T1000 (cell line): ENCODE data around the gene PJVK.

Experiments used
- DNase-seq: peaks from one replicate; lab custom pipeline; 2025; ENCODE audit warnings: mixed read lengths; lab: John Stamatoyannopoulos, UW

PJVK gene

DNA sequence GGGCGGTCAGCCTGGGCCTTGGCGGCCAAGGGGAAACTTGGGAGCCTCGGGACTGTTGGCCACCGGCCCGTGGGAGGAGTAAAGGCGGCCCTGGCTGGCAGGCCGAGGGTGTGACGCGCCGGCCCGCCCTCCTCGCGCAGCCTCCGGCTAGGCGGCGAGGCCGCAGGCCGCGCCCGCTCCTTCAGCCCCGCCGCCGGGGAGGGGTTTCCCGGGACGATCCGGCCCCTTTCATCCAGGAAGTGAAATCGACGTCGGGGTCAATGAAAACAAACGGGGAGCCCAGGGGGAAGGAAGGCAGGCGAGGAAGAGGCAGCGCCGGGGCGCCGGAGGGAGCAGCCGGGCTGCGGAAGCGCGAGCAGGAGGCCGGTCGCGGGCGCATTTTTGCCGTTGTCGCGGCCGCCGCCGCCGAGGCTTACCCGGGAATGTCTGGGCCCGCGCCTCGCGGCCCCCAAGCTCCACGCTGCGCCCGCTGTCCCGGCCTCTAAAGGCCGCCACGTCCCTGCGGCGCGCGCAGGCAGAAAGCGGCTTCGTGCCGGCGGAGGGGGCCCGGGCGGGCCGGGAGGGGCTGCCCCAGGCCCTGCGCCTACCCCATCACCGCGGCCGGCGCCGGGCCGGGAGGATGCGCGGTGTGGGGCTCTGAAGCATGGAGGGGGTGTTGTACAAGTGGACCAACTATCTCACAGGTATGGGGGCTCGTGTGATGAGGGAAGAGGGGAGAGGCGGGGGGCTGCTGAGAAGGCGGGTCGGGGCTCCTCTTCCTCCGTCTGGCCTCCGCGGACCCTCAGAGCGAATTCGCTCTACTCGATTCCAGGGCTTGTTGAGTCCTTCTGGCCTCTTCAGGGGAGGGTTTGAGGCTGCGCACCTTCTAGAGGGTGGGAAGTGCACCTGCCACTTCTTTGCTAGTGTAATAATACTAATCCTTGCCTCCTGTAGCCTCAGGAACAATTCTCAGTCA is 29.3 kb downstream of the PJVK start, which contains the start of gene PLEKHA3:
Gene PLEKHA3 (plus strand): TSS at position 231 of the 955 bp plus-strand sequence. CDS start 413 bp downstream, at position 644.
- DNase-seq, result peak; percentile 96

DNA sequence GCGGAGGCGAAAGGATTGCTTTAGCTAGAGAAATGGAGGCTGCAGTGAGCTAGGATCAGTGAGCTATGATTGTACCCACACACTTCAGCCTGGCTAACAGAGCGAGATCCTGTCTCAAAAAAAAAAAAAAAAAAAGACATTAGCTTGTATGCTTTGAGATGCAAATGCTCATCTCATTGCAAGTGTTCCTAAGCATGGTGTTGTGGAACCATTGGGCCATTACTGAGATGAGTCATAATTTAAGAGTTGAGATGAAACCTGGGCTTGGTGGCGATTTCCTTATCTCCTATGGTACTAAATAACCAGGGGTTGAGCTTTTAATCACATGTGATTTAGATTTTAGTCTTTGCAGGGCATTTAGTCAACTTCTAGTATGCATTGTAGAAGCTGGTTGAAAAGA is 31.3 kb downstream of the PJVK start:
- no peak for DNase-seq

DNA sequence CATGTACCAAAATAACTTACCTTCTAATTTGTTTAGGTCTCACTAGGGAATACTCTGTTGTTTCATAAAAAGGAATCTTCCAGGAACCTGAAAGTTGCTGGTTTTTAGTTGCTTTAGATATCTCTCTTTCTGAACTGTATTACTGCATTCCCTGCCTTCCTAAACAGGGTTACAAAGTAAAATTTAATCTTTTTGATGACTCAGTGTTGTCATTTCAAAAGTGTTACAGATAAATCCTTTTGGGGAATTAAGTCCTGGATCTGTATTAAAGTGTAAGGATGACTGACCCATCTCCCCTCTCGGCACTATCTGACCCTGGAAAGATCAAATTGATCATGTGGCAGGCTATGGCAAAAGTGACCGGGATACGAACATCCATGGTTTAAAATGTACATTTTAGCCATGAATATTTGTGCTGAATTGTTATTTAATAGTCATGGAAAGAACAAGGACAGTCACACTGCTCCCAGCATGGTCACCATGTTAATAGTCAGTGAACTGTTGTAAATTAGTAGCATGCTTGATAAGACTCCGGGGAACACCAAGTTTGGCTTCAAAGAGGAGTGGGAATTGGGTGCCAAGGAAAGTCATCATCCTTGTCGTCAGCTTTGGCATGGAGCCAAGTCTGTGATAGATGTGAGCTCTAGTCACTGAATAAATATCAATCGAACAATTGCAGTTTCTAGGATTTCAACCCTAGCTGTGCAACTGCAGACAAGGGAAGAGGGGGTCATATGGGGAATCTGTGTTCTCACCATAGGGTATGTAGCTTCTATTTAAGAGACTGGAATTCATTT is 33.3 kb downstream of the PJVK start:
- DNase-seq, result no peak

GRCh38 chr2:178485356-178485755 is 34.2 kb downstream of the PJVK start:
- DNase-seq, result no peak

DNA sequence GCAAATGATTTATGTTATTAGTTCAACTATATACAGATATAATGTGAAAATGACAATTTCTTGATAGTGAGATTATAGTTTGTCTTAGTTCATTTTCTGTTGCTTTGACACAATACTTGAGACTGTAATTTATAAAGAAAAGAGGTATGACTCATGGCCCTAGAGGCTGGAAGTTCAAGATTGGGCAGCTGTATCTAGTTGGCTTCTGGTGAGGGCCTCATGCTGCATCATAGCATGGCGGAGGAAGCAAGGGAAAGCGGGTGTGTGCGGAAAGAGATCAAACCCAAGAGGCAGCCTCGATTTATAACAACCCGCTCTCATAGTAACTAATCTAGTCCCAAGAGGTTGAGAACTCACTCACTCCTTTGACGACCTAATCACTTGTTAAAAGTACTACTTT is 40.4 kb downstream of the PJVK start:
- DNase-seq, result no peak

- no peak for DNase-seq
Measured at GRCh38 chr2:178496049-178496448, 44.9 kb downstream of the PJVK start.

GRCh38 chr2:178498137-178498536 is 47.0 kb downstream of the PJVK start:
- DNase-seq, result no peak

DNA sequence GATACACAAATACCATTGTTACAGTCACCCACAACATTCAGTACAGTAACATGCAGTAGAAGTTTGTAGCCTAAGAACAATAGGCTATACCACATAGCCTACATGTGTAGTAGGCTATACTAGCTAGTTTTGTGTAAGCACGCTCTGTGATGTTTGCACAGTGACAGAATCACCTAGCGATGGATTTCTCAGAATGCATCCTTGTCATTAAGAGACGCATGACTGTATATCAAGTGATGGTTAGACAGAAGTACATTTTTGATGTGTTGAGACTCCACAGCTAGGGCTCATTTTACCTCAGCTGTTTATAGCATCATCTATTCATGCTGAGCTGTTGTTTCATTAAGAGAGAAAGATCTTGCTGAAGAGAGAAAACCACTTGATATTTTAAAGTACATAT is 48.5 kb downstream of the PJVK start:
- DNase-seq, result no peak

- DNase-seq, result no peak
Measured at GRCh38 chr2:178502751-178503150, 51.6 kb downstream of the PJVK start.

DNA sequence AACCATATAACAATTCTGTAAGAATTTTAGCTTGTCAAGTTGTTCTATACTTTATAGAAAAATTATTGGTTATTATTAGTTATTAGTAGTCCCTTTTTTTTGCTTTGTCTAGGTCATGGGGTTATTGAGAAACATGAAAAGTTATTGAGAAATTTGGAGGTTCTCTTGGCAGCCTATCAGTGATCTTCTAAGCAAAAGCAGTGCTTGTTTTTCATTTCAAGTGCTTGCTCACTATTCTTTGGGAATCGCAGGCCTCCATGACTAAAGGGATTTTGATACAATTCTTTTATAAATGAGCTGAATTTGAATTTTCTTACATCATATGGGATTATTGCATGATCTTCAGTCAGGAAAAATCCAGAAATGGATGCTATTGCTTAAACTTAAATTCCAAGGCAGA is 54.9 kb downstream of the PJVK start:
- no peak for DNase-seq

GRCh38 chr2:178506524-178506923 is 55.3 kb downstream of the PJVK start:
- no peak for DNase-seq

GRCh38 chr2:178506949-178507348 is 55.8 kb downstream of the PJVK start:
- no peak for DNase-seq

GRCh38 chr2:178508646-178509045 is 57.5 kb downstream of the PJVK start:
- DNase-seq, result no peak

DNA sequence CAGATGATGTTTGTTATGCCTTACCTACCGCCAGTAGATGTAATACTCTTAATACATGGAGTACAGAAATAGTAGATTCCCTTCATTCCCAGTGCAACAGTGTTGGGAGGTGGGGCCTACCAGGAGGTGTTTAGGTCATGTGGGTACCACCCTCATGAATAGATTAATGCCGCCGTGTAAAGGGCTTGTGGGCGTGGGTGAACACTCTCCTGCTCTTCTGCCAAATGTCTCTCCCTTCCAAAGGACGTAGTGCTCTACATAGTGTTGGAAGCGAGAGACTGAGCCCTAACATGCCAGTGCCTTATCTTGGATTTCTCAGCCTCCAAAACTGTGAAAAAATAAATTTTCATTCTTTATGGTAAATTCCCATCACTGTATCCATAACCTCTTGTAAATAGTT is 59.2 kb downstream of the PJVK start:
- DNase-seq, result no peak
